ENCODE data around the gene BEST1.
"Not testable (repeated sequence)": the region's sequence is repeated elsewhere in the genome, so short reads cannot be mapped to it uniquely, and the experiment has no call there.

The BEST1 gene

GRCh38 chr11:61978703-61979661 lies 28.8 kb downstream of the BEST1 start:
- DNase-seq (ENCODE audit: low read depth) = no peak

GRCh38 chr11:61980783-61981541 lies 30.8 kb downstream of the BEST1 start:
- no peak for DNase-seq (ENCODE audit: low read depth)

- DNase-seq (ENCODE audit: low read depth) = no peak
These were observed 33.3 kb downstream of the BEST1 start for GRCh38 chr11:61983419-61983818.

GRCh38 chr11:61985869-61986268 lies 35.7 kb downstream of the BEST1 start:
- no peak for DNase-seq (ENCODE audit: low read depth)

- DNase-seq (ENCODE audit: low read depth) = no peak
These were observed 44.8 kb downstream of the BEST1 start for GRCh38 chr11:61994981-61995380.

GRCh38 chr11:61996933-61997332 lies 46.8 kb downstream of the BEST1 start:
- DNase-seq (ENCODE audit: low read depth) = no peak

GRCh38 chr11:61999141-61999975 lies 49.2 kb downstream of the BEST1 start:
- no peak for DNase-seq (ENCODE audit: low read depth)

GRCh38 chr11:62000539-62001446 lies 50.6 kb downstream of the BEST1 start:
- DNase-seq (ENCODE audit: low read depth) = no peak

GRCh38 chr11:62001450-62002191 lies 51.5 kb downstream of the BEST1 start:
- DNase-seq (ENCODE audit: low read depth) = no peak

- not testable (repeated sequence) for DNase-seq (ENCODE audit: low read depth)
These were observed 52.1 kb downstream of the BEST1 start for GRCh38 chr11:62002283-62002682.

GRCh38 chr11:62004473-62004872 lies 54.3 kb downstream of the BEST1 start:
- DNase-seq (ENCODE audit: low read depth) = no peak

GRCh38 chr11:62008193-62008592 lies 58.0 kb downstream of the BEST1 start:
- no peak for DNase-seq (ENCODE audit: low read depth)

- DNase-seq (ENCODE audit: low read depth) = no peak
These were observed 60.9 kb downstream of the BEST1 start for GRCh38 chr11:62010935-62011528.

- DNase-seq (ENCODE audit: low read depth) = no peak
These were observed 61.7 kb downstream of the BEST1 start for GRCh38 chr11:62011881-62012280.

GRCh38 chr11:62012451-62012831 lies 62.3 kb downstream of the BEST1 start:
- no peak for DNase-seq (ENCODE audit: low read depth)

- DNase-seq (ENCODE audit: low read depth) = no peak
These were observed 62.8 kb downstream of the BEST1 start for GRCh38 chr11:62012832-62013461.

Data from T-helper 22 cell (primary cell).